NCI-H2107 (cell line): ENCODE measurements around the gene ZNF774.
"Not testable (repeated sequence)": the region's sequence is repeated elsewhere in the genome, so short reads cannot be mapped to it uniquely, and the experiment has no call there.

Source experiments
- DNase-seq: peaks from one replicate; lab custom pipeline; 2025; lab: John Stamatoyannopoulos, UW

ZNF774 gene

DNA sequence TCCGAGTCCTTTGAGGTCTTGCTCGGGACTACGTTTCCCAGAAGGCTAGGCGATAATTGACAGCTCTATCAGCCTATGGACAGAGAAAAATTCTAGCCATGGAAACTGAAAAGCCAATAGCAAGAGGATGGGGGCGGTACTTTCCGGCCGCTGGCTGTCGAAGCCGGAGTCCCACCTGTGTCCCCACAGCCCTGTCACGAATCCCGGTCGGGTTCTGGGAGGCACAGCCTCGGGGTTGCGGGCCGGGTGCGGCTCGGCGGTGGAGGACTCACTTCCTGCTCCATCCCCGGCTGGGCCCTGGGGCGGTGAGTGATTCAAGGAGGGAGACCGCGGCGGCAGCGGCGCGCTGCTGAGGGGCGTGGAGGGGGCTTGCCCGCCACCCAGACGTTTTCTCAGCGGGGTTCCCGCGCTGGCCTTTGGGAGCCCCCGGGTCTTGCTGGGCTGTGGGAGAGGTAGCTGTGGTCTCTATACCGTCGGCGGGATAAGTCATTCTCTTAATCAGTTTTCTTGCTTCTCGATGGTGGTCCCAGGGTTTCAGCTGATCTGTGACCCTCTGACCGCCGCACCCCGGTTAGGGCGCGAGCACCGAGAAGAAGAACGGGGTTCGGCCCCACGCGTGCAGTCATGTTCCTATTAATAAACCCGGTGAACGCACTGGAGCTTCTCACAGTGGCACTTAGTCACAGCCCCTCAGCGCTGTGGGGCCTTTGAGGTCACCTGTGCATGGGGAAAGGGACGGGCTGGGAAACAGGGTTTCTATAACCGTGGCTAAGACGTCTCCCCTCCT is at the start of gene ZNF774:
Gene ZNF774, plus strand, starts transcription at position 178 of the 787 bp plus-strand sequence. CDS start 2,377 bp downstream, outside the sequence.
- DNase-seq: peak; percentile 80

DNA sequence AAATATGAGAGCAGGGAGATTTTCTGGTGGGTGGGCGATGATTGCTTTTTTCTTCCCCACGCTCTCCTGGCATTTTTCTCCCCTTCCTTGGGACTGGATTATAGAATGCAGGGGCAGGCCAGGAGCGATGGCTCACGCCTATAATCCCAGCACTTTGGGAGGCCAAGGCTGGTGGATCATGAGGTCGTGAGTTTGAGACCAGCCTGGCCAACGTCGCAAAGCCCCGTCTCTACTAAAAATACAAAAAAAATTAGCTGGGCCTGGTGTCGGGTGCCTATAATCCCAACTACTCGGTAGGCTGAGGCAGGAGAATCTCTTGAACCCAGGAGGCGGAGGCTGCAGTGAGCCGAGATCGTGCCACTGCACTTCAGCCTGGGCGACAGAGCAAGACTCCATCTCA is 46.7 kb upstream of the ZNF774 start:
- DNase-seq: not testable (repeated sequence)

DNA sequence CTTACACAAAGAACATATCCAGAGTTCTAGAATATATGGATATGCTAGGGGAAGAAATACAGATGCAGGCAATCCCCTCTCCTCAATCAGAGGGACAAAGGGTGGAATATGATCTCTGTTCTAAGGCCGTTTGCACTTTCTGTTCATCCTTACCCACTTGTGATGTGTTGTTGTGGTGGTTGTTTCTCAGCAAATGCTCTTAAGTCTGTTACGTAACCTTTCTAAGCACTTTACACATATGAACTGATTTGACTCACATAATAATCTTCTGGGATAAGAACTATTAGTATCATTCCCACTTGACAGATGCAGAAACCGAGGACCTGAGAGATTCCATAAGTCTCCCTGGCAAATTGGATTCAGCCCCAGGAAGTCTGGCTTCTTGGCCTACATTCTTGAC is 46.2 kb upstream of the ZNF774 start:
- no peak for DNase-seq

DNA sequence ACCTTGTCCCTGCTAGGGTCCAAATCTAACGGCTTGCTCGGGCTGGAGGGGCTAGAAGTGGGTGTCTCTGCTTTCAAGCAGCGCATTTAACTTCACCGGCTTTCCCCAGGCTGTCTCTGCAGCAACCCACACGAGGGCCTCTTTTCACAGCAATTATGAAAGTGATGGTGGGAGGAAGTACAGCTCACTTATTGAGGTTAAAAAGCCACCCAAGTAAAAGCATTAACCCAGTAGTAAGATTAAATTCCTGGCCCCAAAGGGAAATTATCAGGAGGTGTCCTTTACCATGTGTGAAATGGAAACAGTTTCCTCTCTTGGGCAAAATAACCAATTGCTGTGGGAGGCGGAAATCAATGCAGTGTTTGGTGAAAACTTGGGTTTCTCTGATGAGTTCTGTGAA is 45.5 kb upstream of the ZNF774 start:
- DNase-seq: no peak

DNA sequence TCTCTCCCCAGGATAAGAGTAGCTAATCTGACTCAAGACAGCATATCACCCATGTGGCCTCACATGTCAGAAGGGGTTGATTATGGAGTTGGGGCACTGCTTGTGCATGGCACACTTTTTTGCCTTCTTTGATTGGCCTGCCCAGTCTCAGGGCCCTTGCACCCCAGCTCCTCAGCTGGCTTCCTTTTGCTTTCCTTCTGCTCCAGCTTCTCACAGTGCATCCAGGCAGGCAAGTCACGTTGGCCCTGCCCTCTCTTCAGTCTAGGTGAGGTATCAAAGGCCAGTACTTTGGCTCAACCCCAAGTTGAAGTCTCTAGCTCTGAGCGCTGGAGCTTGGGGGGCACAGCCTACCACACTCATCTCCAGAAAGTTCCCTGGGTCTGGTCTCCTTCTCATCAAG is 44.4 kb upstream of the ZNF774 start:
- no peak for DNase-seq

DNA sequence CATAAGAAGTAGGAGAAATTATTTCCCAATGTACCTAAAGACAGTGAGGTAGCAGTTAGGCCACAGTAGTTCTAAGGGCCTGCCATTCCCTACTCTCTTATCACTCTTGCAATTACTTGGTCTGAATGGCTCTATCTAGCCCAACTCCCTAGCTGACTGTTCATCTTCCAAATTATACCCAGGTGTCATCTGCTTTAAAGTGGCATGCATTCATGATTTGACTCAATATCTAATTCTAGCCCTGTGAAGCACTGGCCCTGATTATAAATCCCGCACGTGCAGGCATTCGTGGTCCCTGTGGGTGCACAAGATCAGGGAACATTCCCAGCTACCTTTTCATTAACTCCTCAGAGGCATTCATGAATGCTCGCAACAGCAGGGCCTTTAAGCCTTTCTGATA is 43.1 kb upstream of the ZNF774 start:
- DNase-seq: no peak

DNA sequence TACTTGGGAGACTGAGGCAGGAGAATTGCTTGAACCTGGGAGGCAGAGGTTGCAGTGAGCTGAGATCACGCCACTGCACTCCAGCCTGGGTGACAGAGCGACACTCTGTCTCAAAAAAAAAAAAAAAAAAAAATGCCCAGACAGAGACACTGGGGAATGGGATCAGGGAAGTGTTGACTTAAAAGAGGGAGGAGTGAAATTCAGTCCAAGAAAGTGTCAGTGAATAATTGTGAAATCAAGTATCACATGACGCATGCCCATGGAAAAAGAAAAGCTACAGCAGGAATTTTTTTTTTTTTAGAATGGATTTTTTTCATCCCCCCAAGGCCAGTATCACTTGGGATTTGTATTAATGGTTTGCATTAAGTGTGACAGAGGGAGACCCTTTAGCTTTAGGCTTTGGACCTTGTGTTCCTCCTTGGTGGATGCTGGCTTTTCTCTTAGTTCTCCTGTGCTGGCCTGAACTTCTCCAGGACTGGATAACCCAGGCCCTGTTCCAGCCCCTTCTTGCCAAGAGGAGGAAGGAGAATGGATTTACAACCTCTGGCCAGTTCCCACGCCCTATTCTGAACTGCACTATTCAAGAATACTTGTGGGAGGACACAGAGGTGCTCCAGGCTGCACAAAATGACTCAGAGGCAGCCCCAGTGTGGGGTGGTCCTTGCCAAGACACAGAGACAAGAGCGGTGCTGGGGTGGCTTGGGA is 36.7 kb upstream of the ZNF774 start:
- no peak for DNase-seq

DNA sequence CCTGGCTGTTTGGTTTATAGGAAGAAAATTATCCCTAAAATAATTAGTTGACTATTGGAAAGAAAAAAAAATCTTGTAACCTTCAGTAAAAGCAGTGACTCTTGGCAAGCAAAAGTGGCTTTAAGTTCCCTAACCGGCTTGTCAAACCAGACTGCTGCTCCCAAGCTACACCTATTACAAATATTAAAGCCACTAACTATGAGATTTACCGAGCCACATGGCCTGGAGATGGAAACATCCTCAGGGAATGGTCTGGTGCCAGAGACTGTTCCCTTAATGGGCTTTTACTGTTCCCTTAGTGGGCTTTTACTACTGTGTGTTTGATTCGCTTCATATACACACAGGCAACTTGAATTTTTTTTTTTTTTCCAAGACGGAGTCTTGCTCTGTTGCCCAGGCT is 35.9 kb upstream of the ZNF774 start:
- DNase-seq: no peak

DNA sequence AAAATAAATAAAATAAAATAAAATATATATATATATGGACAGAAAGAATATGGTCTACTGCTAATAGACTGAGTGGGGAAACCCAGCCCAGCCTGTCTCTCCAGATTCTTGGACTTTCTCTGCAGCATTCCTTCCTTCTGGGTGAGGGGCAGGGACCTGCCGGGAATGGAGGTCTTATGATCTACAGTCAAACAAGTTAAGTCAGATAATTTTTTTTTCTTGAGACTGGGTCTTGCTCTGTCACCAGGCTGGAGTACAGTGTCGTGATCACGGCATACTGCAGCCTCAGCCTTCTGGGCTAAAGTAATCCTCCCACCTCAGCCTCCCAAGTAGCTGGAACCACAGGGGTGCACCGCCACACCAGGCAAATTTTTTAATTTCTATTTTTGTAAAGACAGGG is 33.5 kb upstream of the ZNF774 start:
- no peak for DNase-seq

DNA sequence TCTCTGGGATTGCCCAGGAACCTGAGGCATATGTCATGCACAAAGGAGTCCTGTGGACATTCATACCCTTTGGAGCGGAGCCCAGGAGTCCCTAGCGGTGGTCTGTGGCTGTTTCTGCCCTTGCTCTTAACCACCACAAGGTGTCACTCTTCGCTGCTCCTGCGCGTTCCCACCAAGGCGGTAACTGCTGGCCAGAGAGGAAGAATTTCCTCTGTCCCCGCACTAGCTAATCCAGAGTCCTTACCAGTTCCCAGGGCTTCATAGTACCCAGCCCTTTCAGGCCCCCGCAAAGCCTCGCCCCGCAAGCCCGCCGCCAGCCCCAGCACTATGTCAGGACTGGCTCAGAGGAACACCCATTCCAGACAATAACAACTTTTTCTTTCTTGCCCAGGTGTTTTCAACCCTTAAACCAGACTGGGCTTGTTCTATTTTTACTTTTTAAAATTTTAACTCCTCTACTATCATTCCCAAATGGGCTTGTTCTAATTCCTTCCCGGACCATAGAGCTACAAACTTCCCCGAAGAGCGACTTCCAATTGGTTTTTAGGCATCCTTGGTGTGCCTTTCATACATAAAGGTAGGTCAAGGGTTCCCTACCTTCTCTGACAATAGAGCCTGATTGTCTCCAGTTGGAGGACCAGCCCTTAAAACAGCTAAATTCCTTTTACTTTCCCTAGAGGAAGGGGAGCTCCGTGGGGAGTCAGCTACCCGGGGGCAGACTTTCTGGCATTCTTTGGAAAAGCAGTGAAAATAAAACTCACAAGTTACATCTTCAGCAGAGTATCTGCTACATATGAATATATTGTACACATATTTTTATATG is 31.8 kb upstream of the ZNF774 start:
- DNase-seq: peak; percentile 41

DNA sequence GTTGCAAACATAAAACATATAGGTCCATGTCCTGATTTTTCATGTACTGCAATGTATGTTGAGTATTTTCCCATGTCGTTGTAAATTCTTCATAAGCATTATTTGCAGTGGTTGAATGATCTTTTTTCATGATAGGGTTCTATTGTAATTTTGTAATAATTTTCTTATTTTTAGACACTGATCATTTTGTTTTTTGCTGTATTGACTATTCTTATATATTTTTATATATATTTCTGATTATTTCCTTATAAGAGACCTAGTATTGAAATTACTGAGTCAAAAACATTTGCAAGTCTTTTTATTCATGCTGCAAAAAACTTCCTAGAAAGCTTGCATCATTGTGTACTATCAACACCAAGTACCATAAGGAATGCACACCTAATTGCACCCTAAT is 31.2 kb upstream of the ZNF774 start:
- no peak for DNase-seq

DNA sequence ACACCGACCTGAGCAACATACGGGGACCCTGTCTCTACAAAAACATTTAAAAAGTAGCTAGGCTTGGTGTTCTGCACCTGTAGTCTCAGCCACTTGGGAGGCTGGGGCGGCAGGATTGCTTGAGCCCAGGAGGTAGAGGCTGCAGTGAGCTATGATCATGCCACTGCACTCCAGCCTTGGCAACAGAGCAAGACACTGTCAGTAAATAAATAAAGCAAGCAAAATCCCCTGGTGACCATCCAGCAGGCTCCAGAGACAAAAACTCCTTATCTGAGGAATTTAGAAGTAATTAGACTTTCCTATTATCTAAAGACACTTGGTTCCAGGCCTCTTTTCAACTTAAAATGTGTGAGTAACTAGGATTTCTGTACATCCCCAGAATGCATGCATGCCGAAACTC is 29.5 kb upstream of the ZNF774 start:
- DNase-seq: no peak

DNA sequence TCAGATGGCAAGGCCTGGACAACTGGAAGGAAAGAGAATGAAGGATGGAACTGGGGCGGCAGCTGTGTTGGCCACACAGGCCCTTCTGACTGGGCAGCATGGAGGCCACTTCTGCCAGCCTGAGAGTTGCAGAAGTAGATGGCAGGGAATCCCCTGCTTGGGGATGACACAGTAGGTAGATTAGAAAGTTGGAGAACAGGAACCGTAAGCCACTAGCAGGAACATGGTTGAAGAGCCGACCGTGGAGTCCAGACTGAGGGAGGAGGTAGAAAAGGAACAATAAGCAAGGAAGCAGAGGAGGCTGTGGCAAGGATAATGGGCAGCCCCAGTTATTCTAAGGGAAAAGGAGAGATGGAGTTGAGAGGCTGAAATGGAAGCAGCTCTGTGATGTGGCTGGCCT is 26.4 kb upstream of the ZNF774 start:
- no peak for DNase-seq

DNA sequence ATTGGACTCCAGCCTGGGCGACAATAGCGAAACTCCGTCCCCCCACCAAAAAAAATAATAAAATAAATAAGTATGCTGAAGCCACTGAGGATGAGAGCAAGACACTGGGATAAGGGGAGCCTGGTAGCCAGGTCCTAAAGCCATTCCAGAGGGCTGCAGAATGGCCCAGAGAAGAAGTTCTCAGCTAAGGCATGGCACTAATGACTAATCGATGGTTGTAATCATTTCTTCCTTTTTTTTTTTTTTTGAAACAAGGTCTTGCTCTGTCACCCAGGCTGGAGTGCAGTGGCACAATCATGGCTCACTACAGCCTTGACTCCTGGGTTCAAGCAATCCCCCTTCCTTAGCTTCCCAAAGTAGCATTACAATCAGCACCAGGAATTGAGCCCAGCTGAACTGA is 25.6 kb upstream of the ZNF774 start:
- DNase-seq: no peak

DNA sequence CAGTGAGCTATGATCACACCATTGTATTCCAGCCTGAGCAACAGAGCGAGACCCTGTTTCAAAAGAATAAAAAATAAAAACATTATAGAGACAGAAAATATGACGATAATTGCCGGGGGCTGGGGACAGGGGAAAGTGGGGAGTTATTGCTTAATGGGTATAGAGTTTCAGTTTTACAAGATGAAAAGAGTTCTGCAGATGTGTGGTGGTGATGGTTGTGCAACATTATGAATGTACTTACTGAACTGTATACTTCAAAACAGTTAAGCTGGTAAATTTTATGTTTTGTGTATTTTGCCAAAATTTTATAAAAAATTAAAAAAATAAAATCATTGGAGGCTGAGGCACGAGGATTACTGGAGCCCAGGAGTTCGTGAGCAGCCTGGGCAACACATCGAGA is 24.8 kb upstream of the ZNF774 start:
- DNase-seq: no peak

DNA sequence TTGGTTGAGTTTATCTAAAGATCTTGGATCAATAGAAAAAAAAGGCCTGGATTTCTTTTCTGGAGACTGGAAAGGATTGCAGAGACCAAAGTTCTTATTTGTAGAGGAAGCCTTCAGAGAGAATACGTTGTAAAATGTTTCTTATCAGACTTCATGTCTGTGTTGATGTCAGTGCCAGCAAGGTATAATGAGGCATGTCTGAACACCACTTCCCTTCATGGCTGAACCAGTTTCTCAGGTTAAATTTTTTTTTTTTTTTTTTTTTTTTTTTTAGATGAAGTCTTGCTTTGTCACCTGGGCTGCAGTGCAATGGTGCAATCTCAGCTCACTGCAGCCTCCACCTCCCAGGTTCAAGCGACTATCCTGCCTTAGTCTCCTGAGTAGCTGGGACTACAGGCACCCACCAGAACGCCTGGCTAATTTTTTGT is 17.8 kb upstream of the ZNF774 start:
- no peak for DNase-seq

DNA sequence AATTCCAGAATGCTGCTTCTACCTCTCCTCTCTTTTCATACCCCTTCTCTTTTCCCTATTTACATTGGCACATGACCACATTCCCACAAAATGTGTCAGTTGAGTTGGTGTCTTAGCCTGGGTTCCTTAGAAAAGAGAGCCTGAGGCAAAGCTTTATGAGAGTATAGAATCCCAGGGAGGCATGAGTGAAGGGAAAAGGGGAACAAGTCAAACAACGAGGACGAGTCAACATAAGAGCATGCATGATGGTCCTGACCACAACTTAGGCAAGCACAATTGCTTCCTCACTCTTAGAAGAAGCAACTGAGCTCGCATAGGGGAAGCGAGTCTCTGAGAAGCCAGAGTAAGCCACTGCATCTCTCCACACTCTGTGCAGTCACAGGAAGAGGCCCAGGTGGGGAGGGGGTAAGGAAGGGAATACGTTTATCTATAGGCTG is 15.4 kb upstream of the ZNF774 start:
- DNase-seq: no peak

DNA sequence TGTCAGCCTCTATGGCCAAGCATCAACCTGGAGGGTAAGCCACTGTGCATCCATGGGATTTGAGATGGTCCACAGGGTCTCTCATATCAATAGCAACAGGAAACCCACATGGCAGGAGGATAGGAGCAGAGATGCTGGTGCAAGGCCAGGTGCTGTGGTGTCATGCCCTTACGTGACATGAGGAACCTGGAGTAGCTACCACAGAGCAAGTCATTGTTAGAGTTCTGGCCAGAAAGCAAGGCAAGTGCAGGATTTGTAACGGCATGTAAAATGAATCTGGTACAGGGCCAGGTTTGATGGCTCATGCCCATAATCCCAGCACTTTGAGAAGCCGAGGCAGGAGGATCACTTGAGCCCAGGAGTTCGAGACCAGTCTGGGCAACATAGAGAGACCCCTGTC is 14.8 kb upstream of the ZNF774 start:
- no peak for DNase-seq

DNA sequence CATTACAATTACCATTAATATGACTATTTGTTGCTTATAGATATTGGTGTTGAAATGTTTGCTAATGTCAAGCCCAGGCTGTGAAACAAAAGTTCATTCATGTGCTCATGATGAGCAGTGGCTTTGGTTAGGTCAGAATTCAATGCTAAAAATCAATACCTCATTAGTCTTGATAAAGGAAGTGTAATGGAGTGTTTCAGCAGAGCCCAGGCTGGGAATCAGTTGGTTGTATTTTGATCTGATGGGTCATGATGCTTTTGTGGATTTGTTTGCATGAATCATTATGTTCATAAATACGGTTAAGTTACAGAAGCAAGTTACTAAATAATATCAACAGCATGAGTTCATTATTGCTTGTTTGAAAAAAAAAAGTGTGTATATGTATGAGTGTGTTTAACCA is 13.6 kb upstream of the ZNF774 start:
- DNase-seq: no peak

DNA sequence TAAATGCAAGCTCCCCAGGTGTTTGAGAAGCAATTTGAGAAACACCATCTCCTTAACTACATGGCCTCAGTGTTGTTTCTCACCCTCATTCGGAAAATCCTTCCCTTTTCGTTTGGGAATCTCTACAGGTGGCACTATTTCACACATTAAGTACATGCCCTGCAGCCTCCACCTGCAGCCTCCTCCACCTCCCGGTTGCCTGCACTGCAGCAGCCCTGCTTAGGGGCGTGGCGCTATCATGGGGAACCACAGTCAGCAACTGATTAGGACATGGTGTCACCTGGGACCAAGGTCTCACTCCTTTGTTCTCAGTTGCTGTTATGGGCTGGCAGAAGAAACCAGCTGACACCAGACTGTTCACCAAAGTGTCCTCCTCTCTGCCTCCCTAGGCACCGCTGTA is 11.7 kb upstream of the ZNF774 start:
- DNase-seq: no peak

DNA sequence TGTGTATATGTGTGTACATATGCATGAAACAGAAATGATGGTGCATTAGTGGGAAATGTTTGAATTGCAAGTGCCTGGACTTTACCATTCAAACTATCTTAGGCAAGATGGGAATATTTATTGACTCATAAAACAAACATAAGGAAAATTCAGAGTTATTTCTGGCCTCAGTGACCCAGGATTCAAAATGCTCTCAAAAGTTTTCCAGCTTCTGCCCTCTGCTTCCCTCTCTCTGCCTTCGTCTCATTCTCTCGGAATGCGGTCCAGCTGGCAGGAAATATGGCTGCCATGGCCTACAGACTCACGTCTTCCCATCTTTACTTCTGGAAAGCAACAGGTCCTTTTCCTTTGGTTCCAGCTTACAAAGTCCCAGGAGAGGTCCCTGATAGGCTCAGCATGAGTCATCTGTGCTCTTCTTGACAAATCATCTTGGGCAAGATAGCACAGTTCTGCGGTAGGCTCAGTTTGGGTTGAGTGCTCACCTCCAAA is 8.7 kb upstream of the ZNF774 start:
- no peak for DNase-seq

DNA sequence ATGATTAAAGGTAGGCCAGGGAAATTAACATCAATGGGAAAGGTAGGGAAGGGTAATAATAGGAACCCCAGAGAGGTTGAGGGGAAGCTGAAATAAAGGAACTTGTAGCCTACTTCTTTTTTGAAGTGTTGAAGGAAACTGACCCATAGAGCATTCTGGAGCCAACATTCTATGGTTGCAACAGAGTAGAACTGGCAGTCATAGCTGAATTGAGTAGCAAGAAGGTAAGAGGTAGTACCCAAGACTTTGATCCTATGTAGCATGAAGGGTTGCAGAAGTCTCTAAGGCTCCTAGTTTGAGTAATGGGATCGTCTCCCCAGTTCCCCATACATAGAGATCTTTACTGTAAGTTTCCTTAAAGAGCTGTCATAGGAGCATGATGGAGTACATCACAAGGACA is 7.4 kb upstream of the ZNF774 start:
- no peak for DNase-seq

DNA sequence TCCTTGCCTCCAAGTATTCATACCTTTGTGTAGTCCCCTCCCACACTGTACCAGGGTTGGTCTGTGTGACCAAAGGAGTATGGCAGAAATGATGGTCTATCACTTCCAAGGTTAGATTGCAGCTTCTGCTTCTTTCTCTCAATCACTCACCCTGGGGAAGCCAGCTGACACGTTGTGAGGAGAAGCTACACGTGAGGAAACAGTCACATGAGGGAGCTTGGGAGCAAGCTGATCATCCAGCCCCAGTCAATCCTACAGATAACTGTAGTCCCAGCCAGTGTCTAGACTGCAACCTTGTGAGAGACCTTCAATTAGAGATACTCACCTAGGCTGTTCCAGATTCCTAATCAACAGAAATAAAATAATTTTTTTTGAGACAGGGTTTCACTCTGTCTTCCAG is 6.2 kb upstream of the ZNF774 start:
- DNase-seq: no peak
